IMR-90 (cell line): ENCODE results near the gene LRCH3. TPM values are rescaled to one million over a fixed set of nuclear protein-coding genes. Genes with fewer than 3 reads are reported as not detected.

Source experiments
- ATAC-seq: fragments of 200-7000 bp; cut with Tn5 transposase; 2 replicates; pipeline ENCODE4 v1.9.1; 2020; ENCODE audit warnings: low read depth, mild to moderate bottlenecking, moderate library complexity
- BruUV-seq: library from RNA; stranded (reverse); fragments of 400-500 nt; replicated peaks from 2 replicates; lab custom pipeline; 2021; lab: Mats Ljungman, UMichigan
- CTCF ChIA-PET: fragments of 300-600 bp; formaldehyde crosslinking; extraction: SDS; loops from one replicate; lab custom pipeline; 2021; ENCODE audit warnings: antibody characterized with exemption; lab: Yijun Ruan, JAX
- POLR2A ChIA-PET: fragments of 300-600 bp; sonication (Branson Sonifier 250); formaldehyde crosslinking; loops from one replicate; lab custom pipeline; 2022; ENCODE audit warnings: antibody characterized with exemption; ENCODE audit not compliant: unreplicated experiment; lab: Charles Lee
- DNase-seq: peaks from one replicate; pipeline ENCODE4 v3.0.0; 2013
- H2AFZ ChIP-seq: replicated peaks from 2 replicates; pipeline ENCODE3; 2013; ENCODE audit warnings: low read length, mild to moderate bottlenecking; ENCODE audit not compliant: poor library complexity
- H2AK5ac ChIP-seq: 2 replicates; pipeline ENCODE4 v1.6.1; 2013; ENCODE audit warnings: low read depth, low read length, inconsistent platforms
- H2AK9ac ChIP-seq: replicated peaks from 2 replicates; pipeline ENCODE3; 2013; ENCODE audit warnings: mild to moderate bottlenecking, low read depth, low read length, moderate library complexity; ENCODE audit not compliant: poor library complexity
- H2BK120ac ChIP-seq: 2 replicates; pipeline ENCODE4 v1.6.1; 2013; ENCODE audit warnings: low read depth, low read length, inconsistent platforms
- H2BK15ac ChIP-seq: 3 replicates; pipeline ENCODE4 v1.6.1; 2013; ENCODE audit warnings: low read depth, low read length, inconsistent platforms
- H2BK20ac ChIP-seq: 2 replicates; pipeline ENCODE4 v1.6.1; 2013; ENCODE audit warnings: low read depth, mild to moderate bottlenecking, inconsistent platforms, low read length, moderate library complexity
- H2BK5ac ChIP-seq: 2 replicates; pipeline ENCODE4 v1.6.1; 2013; ENCODE audit warnings: mild to moderate bottlenecking, low read depth, low read length, inconsistent platforms; ENCODE audit not compliant: poor library complexity, severe bottlenecking
- H3K14ac ChIP-seq: replicated peaks from 2 replicates; pipeline ENCODE4 v1.6.1; 2013; ENCODE audit warnings: low read depth, low read length, inconsistent platforms
- H3K18ac ChIP-seq: 2 replicates; pipeline ENCODE4 v1.6.1; 2013; ENCODE audit warnings: low read depth, low read length, control low read depth
- H3K23ac ChIP-seq: 2 replicates; pipeline ENCODE4 v1.6.1; 2013; ENCODE audit warnings: low read depth, low read length, inconsistent platforms
- H3K27ac ChIP-seq: 2 replicates; pipeline ENCODE4 v1.5.1; 2013; ENCODE audit warnings: mild to moderate bottlenecking, control low read depth, low read length; ENCODE audit not compliant: insufficient read depth
- H3K27me3 ChIP-seq: 2 replicates; pipeline ENCODE4 v1.6.1; 2013; ENCODE audit warnings: low read length; ENCODE audit not compliant: control insufficient read depth, insufficient read depth
- H3K36me3 ChIP-seq: 2 replicates; pipeline ENCODE4 v1.6.1; 2013; ENCODE audit warnings: low read length, mixed read lengths; ENCODE audit not compliant: control insufficient read depth, insufficient read depth
- H3K4ac ChIP-seq: 2 replicates; pipeline ENCODE4 v1.6.1; 2013; ENCODE audit warnings: low read depth, low read length, inconsistent platforms
- H3K4me1 ChIP-seq: 2 replicates; pipeline ENCODE4 v1.6.1; 2013; ENCODE audit warnings: low read length, mixed read lengths; ENCODE audit not compliant: control insufficient read depth, insufficient read depth
- H3K4me2 ChIP-seq: 2 replicates; pipeline ENCODE4 v1.6.1; 2013; ENCODE audit warnings: low read depth, mild to moderate bottlenecking, control low read depth, low read length, moderate library complexity
- H3K4me3 ChIP-seq: 2 replicates; pipeline ENCODE4 v1.5.1; 2013; ENCODE audit warnings: low read depth, mild to moderate bottlenecking, control low read depth, low read length, moderate library complexity; ENCODE audit not compliant: insufficient read depth
- H3K56ac ChIP-seq: 2 replicates; pipeline ENCODE4 v1.6.1; 2013; ENCODE audit warnings: low read length, inconsistent platforms; ENCODE audit not compliant: insufficient read depth; ENCODE audit errors: extremely low read depth
- H3K79me1 ChIP-seq, 2 experiments: 2 replicates each; pipeline ENCODE4 v1.6.1; 2013; ENCODE audit warnings: low read length in 2 of 2, inconsistent platforms in 1 of 2, low read depth in 1 of 2
- H3K9ac ChIP-seq: 2 replicates; pipeline ENCODE4 v1.6.1; 2013; ENCODE audit warnings: low read depth, low read length, control low read depth
- H3K9me1 ChIP-seq: 2 replicates; pipeline ENCODE4 v1.6.1; 2013; ENCODE audit warnings: low read length, inconsistent platforms; ENCODE audit not compliant: insufficient read depth
- H3K9me3 ChIP-seq: 2 replicates; pipeline ENCODE4 v1.6.1; 2013; ENCODE audit warnings: low read length; ENCODE audit not compliant: control insufficient read depth, insufficient read depth
- H4K20me1 ChIP-seq: 2 replicates; pipeline ENCODE4 v1.6.1; 2013; ENCODE audit warnings: low read length, inconsistent platforms; ENCODE audit not compliant: insufficient read depth
- H4K5ac ChIP-seq: 2 replicates; pipeline ENCODE4 v1.6.1; 2013; ENCODE audit warnings: mild to moderate bottlenecking, low read depth, low read length, control low read depth
- H4K8ac ChIP-seq, 2 experiments: 2 replicates each; pipeline ENCODE4 v1.6.1; 2013; ENCODE audit warnings: low read depth in 2 of 2, low read length in 2 of 2, control low read depth in 1 of 2, inconsistent platforms in 1 of 2
- H4K91ac ChIP-seq: 2 replicates; pipeline ENCODE4 v1.6.1; 2013; ENCODE audit warnings: low read depth, low read length, inconsistent platforms; ENCODE audit not compliant: insufficient read depth
- CHD1 ChIP-seq: IDR thresholded peaks from 2 replicates; pipeline ENCODE4 v1.6.1; 2012; ENCODE audit warnings: low read depth, low read length, improper control_type of control experiment
- CTCF ChIP-seq: conservative IDR thresholded peaks from 2 replicates; pipeline ENCODE4 v1.5.1; 2012; ENCODE audit warnings: mild to moderate bottlenecking, low read depth, low read length, improper control_type of control experiment
- MXI1 ChIP-seq: IDR thresholded peaks from 2 replicates; pipeline ENCODE4 v1.6.1; 2012; ENCODE audit warnings: low read depth, mild to moderate bottlenecking, low read length, moderate library complexity, borderline replicate concordance
- RAD21 ChIP-seq: IDR thresholded peaks from 2 replicates; pipeline ENCODE4 v1.6.1; 2012; ENCODE audit warnings: low read length, improper control_type of control experiment
- WGBS, 2 experiments: methylation state at CpG; one replicate each; pipeline versions ENCODE4 v1.1.5 to v1.1.7; 2013; ENCODE audit warnings: missing lambda C conversion rate in 2 of 2; ENCODE audit not compliant: insufficient read length in 1 of 2; ENCODE audit errors: extremely low coverage in 2 of 2; 5-methylcytosine and 5-hydroxymethylcytosine counted together
- dilution Hi-C: fragments of 300-500 bp; cut with HindIII; formaldehyde crosslinking; loops from one replicate; pipeline ENCODE4 v1.14.3; 2018; ENCODE audit warnings: low sequenced_read_pairs; ENCODE audit not compliant: unreplicated experiment
- in situ Hi-C: fragments of 300-500 bp; cut with MboI; formaldehyde crosslinking; loops from 3 replicates; pipeline ENCODE4 v1.14.3; 2019; ENCODE audit warnings: low sequenced_read_pairs, inconsistent platforms, mixed read lengths
- intact Hi-C: fragments of 100-400 bp; cut with micrococcal nuclease; formaldehyde crosslinking; loops from 2 replicates; pipeline ENCODE4 v1.10.0; 2022
- polyA plus RNA-seq, 3 experiments: library from polyadenylated mRNA; depleted of rRNA; stranded (reverse); fragments of >200 nt; gene quantifications; 2 replicates each; pipeline ENCODE4 v1.2.3, GENCODE V29; 2012; ENCODE audit warnings: low replicate concordance in 1 of 3
- total RNA-seq: library from RNA; depleted of rRNA; stranded (reverse); fragments of >200 nt; gene quantifications from 2 replicates; pipeline ENCODE4 v1.2.3, GENCODE V29; 2012

The LRCH3 gene
- total and polyA plus RNA-seq, 2 of the 4 experiments (the other 2 are of a cell fraction): 28.5 to 40.5 TPM

GRCh38 chr3:197802779-197803459 is 11.9 kb downstream of the LRCH3 start:
- no peak overlapping the region for H3K9ac ChIP-seq
- no peak overlapping the region for H4K91ac ChIP-seq
- no peak overlapping the region for H3K4me3 ChIP-seq
- DNase-seq: no peak
- no peak overlapping the region for H3K4me2 ChIP-seq
- peaks cover 22 to 59% of the 10 kb centered on the region in 2 experiments; a peak in 3 of 4 replicates for H3K79me1 ChIP-seq
- TF ChIP-seq CHD1 (no peak), RAD21 (no peak), CTCF (0 out of 2 replicates have a peak, but pooled peaks have one; percentile 21), MXI1 (no peak)
- no peak overlapping the region for H2BK15ac ChIP-seq
- H3K4me1 ChIP-seq: peaks cover 12% of the 10 kb centered on the region
- H3K18ac ChIP-seq: no peak overlapping the region
- no peaks in the 10 kb centered on the region for H3K36me3 ChIP-seq
- H3K27ac ChIP-seq: no peak overlapping the region
- no peak overlapping the region for H2AK5ac ChIP-seq
- WGBS, 2 experiments: 100% methylated on average over 1 of the region's 3 CpGs; no CpG with 5 or more reads in 1 of the 2 experiments
- no peak overlapping the region for H2AFZ ChIP-seq
- no peak overlapping the region for H4K8ac ChIP-seq
- no peak for ATAC-seq
- ChIA-PET CTCF (no interaction called here), POLR2A (no interaction called here)
- in situ Hi-C loops (no loop called here), dilution Hi-C loops (no loop called here), intact Hi-C loops (no loop called here)
- H3K9me1 ChIP-seq: peaks cover 11% of the 10 kb centered on the region
- no peak overlapping the region for H2BK120ac ChIP-seq
- no peak overlapping the region for H3K14ac ChIP-seq
- no peak overlapping the region for H2BK5ac ChIP-seq
- no peak overlapping the region for H2AK9ac ChIP-seq
- no peak overlapping the region for H4K5ac ChIP-seq
- H3K4ac ChIP-seq: no peak overlapping the region
- no peak overlapping the region for H2BK20ac ChIP-seq
- H3K23ac ChIP-seq: no peak overlapping the region
- BruUV-seq: no TSS peak
- H3K27me3 ChIP-seq: no peaks in the 10 kb centered on the region
- H3K56ac ChIP-seq: no peak overlapping the region
- H3K9me3 ChIP-seq: no peaks in the 10 kb centered on the region
- H4K20me1 ChIP-seq: peaks cover 60% of the 10 kb centered on the region
